HepG2 (cell line): ENCODE measurements around the gene TMED6. TPM values are rescaled to one million over a fixed set of nuclear protein-coding genes. Genes with fewer than 3 reads are reported as not detected.

Experiments used
- CENPX ChIP-seq: sonication (generic); formaldehyde crosslinking; IDR thresholded peaks from 2 replicates; pipeline ENCODE4 v1.9.0; 2021; ENCODE audit warnings: mild to moderate bottlenecking, missing genetic modification reagents, moderate library complexity
- ELF1 ChIP-seq: sonication (generic); formaldehyde crosslinking; IDR thresholded peaks from 2 replicates; pipeline ENCODE4 v1.4.0; 2020; ENCODE audit warnings: missing genetic modification reagents
- GABPB1 ChIP-seq: IDR thresholded peaks from 2 replicates; pipeline ENCODE4 v1.6.1; 2016; ENCODE audit warnings: mild to moderate bottlenecking, missing genetic modification reagents, moderate library complexity, missing compliant biosample characterization
- GPN1 ChIP-seq: sonication (generic); formaldehyde crosslinking; IDR thresholded peaks from 2 replicates; pipeline ENCODE4 v1.5.1; 2020; ENCODE audit warnings: missing genetic modification reagents, borderline replicate concordance
- HMG20B ChIP-seq: conservative IDR thresholded peaks from 2 replicates; pipeline ENCODE4 v1.6.1; 2016; ENCODE audit warnings: missing genetic modification reagents, missing compliant biosample characterization
- JUNB ChIP-seq: sonication (generic); formaldehyde crosslinking; IDR thresholded peaks from 2 replicates; pipeline ENCODE4 v1.8.0; 2022; ENCODE audit warnings: missing genetic modification reagents, mild to moderate bottlenecking, borderline replicate concordance
- KDM5B ChIP-seq: sonication (generic); formaldehyde crosslinking; IDR thresholded peaks from 2 replicates; pipeline ENCODE4 v1.4.0; 2020; ENCODE audit warnings: missing genetic modification reagents, mild to moderate bottlenecking, borderline replicate concordance
- NFIB ChIP-seq: sonication (generic); formaldehyde crosslinking; IDR thresholded peaks from 2 replicates; pipeline ENCODE4 v1.9.0; 2021; ENCODE audit warnings: missing genetic modification reagents, mild to moderate bottlenecking, borderline replicate concordance
- RBM22 ChIP-seq: fragments of 200-400 bp; formaldehyde crosslinking; optimal IDR thresholded peaks from 2 replicates; pipeline ENCODE3; 2017; ENCODE audit warnings: mild to moderate bottlenecking, low read length, moderate library complexity
- SIX1 ChIP-seq: sonication (generic); formaldehyde crosslinking; IDR thresholded peaks from 2 replicates; pipeline ENCODE4 v1.4.0; 2020; ENCODE audit warnings: missing genetic modification reagents, borderline replicate concordance
- SP4 ChIP-seq: sonication (generic); formaldehyde crosslinking; IDR thresholded peaks from 2 replicates; pipeline ENCODE4 v1.8.1; 2023; ENCODE audit warnings: mild to moderate bottlenecking, missing genetic modification reagents
- STAT5B ChIP-seq: sonication (generic); formaldehyde crosslinking; IDR thresholded peaks from 2 replicates; pipeline ENCODE4 v1.4.0; 2020; ENCODE audit warnings: missing genetic modification reagents
- SYNCRIP ChIP-seq: fragments of 200-400 bp; formaldehyde crosslinking; IDR thresholded peaks from 2 replicates; pipeline ENCODE4 v1.6.1; 2018; ENCODE audit warnings: mild to moderate bottlenecking, low read depth, low read length; ENCODE audit not compliant: insufficient read depth
- ZBTB7B ChIP-seq: sonication (generic); formaldehyde crosslinking; IDR thresholded peaks from 2 replicates; pipeline ENCODE4 v1.4.0; 2020; ENCODE audit warnings: missing genetic modification reagents
- ZFP36 ChIP-seq: fragments of 150-350 bp; IDR thresholded peaks from 2 replicates; pipeline ENCODE4 v1.6.1; 2018; ENCODE audit warnings: borderline replicate concordance, low read length, low read depth; ENCODE audit not compliant: partially characterized antibody
- ZNF124 ChIP-seq: sonication (generic); formaldehyde crosslinking; IDR thresholded peaks from 2 replicates; pipeline ENCODE4 v1.4.0; 2020; ENCODE audit warnings: missing genetic modification reagents
- ZNF350 ChIP-seq: sonication (generic); formaldehyde crosslinking; IDR thresholded peaks from 2 replicates; pipeline ENCODE4 v1.4.0; 2020; ENCODE audit warnings: mild to moderate bottlenecking, low read depth, missing genetic modification reagents, borderline replicate concordance
- ZNF367 ChIP-seq: sonication (generic); formaldehyde crosslinking; IDR thresholded peaks from 2 replicates; pipeline ENCODE4 v1.4.0; 2020; ENCODE audit warnings: missing genetic modification reagents, borderline replicate concordance
- ZNF563 ChIP-seq: sonication (generic); formaldehyde crosslinking; IDR thresholded peaks from 2 replicates; pipeline ENCODE4 v1.8.0; 2022; ENCODE audit warnings: mild to moderate bottlenecking, moderate library complexity, missing genetic modification reagents
- polyA plus RNA-seq, 8 experiments: library from polyadenylated mRNA; depleted of rRNA in 3 of 8; stranded (reverse) in 7 of 8; unstranded in 1 of 8; fragments of >200 nt; fragmentation: Illumina TruSeq in 4 of 8; extraction: Trizol in 4 of 8; gene quantifications; 2 replicates each; pipeline versions ENCODE4 v1.2.1 to v1.2.3, GENCODE V29; 2011 to 2016; ENCODE audit warnings: low read depth in 4 of 8, missing spikeins in 1 of 8, mixed read lengths in 1 of 8; ENCODE audit not compliant: insufficient read depth in 1 of 8
- total RNA-seq, 5 experiments: library from RNA; depleted of rRNA; stranded (reverse); fragments of >200 nt; fragmentation: Illumina TruSeq; extraction: Trizol; gene quantifications; 2 replicates each; pipeline ENCODE4 v1.2.3, GENCODE V29; 2016; ENCODE audit warnings: low read depth in 1 of 5
- TF ChIP-seq, protein P1 (sequence below): sonication (generic); formaldehyde crosslinking; IDR thresholded peaks from 2 replicates; pipeline ENCODE4 v1.8.1; 2023; ENCODE audit warnings: missing genetic modification reagents, mild to moderate bottlenecking, borderline replicate concordance
- TF ChIP-seq, protein P2 (sequence below): sonication (generic); formaldehyde crosslinking; IDR thresholded peaks from 2 replicates; pipeline ENCODE4 v1.4.0; 2020; ENCODE audit warnings: mild to moderate bottlenecking, missing genetic modification reagents
- TF ChIP-seq, protein P3 (sequence below): sonication (generic); formaldehyde crosslinking; IDR thresholded peaks from 2 replicates; pipeline ENCODE4 v1.8.0; 2023; ENCODE audit warnings: mild to moderate bottlenecking, missing genetic modification reagents
- TF ChIP-seq, protein P4 (sequence below): sonication (generic); formaldehyde crosslinking; IDR thresholded peaks from 2 replicates; pipeline ENCODE4 v1.5.0; 2020; ENCODE audit warnings: missing genetic modification reagents
- TF ChIP-seq, protein P5 (sequence below): sonication (generic); formaldehyde crosslinking; IDR thresholded peaks from 2 replicates; pipeline ENCODE4 v1.4.0; 2020; ENCODE audit warnings: mild to moderate bottlenecking, missing genetic modification reagents
- TF ChIP-seq, protein P6 (sequence below): sonication (generic); formaldehyde crosslinking; IDR thresholded peaks from 2 replicates; pipeline ENCODE4 v1.5.0; 2020; ENCODE audit warnings: mild to moderate bottlenecking, low read depth, missing genetic modification reagents, borderline replicate concordance

The TMED6 gene
- total and polyA plus RNA-seq, 2 of the 13 experiments (the other 11 are each of a cell fraction or from before 2014, with no cell fraction given) = 9.8 to 14.4 TPM

DNA sequence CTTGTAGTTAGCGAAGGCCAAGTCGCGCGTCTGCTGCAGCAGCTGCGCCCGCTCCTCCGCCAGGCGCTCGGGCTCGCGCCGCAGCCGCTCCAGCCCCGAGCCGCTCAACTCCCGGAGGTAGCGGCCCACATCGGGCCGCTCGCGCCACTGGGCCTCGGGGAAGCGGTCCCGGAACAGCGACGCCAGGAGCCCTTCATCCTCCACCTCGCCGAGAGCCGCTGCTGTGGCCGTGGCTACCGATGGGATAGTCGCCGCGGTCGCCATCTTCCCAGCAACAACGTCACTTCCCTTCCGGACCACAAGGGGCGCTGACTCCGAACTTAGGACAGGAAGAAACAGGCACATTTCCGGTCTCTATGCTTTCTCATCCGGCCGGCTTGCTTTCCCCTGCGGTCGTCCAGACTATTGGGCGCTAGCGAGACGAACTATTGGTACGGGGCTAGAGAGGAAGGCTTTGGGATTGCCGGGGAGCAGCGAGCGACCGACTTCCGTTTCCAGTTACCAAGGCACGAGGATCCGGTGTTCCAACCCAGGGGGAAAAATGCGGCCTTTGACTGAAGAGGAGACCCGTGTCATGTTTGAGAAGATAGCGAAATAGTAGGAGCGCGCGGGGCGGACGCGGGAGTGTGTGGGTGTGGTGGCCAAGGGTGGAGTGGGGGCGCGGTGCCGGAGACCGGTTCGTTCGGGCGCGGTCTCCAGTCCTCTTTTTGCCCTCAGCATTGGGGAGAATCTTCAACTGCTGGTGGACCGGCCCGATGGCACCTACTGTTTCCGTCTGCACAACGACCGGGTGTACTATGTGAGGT, 12.1 kb downstream of the TMED6 start, which contains the start of the genes COG8 and NIP7 (continued):
- TF ChIP-seq GPN1 (CRISPR knock-in tag) (no peak; the same call in 1 of the 2 replicates), KDM5B (CRISPR knock-in tag) (peak; percentile 96; the same call in 1 of the 2 replicates), STAT5B (no peak; the same call in 1 of the 2 replicates), SIX1 (CRISPR knock-in tag) (no peak), ELF1 (peak; percentile 96), ZNF563 (peak; percentile 96), ZNF350 (CRISPR knock-in tag) (peak; percentile 96; the same call in 1 of the 2 replicates), ZBTB7B (0 out of 2 replicates have a peak, but pooled peaks have one; percentile 16), ZNF367 (CRISPR knock-in tag) (peak; percentile 71), NFIB (CRISPR knock-in tag) (no peak), GABPB1 (CRISPR knock-in tag) (peak; percentile 98), HMG20B (CRISPR knock-in tag) (peak; percentile 28), JUNB (CRISPR knock-in tag) (no peak), SYNCRIP (no peak), ZNF124 (CRISPR knock-in tag) (peak; percentile 78), CENPX (CRISPR knock-in tag) (no peak), RBM22 (peak; percentile 58), SP4 (CRISPR knock-in tag) (peak; percentile 65; the same call in 1 of the 2 replicates), ZFP36 (no peak)
- TF ChIP-seq, protein P1, sequence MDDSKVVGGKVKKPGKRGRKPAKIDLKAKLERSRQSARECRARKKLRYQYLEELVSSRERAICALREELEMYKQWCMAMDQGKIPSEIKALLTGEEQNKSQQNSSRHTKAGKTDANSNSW (CRISPR knock-in tag) = peak; percentile 63; the same call in 1 of the 2 replicates
- TF ChIP-seq, protein P2, sequence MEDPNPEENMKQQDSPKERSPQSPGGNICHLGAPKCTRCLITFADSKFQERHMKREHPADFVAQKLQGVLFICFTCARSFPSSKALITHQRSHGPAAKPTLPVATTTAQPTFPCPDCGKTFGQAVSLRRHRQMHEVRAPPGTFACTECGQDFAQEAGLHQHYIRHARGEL = 0 out of 2 replicates have a peak, but pooled peaks have one; percentile 63
- TF ChIP-seq, protein P3, sequence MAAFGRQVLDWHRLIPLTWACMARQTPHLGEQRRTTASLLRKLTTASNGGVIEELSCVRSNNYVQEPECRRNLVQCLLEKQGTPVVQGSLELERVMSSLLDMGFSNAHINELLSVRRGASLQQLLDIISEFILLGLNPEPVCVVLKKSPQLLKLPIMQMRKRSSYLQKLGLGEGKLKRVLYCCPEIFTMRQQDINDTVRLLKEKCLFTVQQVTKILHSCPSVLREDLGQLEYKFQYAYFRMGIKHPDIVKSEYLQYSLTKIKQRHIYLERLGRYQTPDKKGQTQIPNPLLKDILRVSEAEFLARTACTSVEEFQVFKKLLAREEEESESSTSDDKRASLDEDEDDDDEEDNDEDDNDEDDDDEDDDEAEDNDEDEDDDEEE (CRISPR knock-in tag) = peak; percentile 99
- TF ChIP-seq, protein P4, sequence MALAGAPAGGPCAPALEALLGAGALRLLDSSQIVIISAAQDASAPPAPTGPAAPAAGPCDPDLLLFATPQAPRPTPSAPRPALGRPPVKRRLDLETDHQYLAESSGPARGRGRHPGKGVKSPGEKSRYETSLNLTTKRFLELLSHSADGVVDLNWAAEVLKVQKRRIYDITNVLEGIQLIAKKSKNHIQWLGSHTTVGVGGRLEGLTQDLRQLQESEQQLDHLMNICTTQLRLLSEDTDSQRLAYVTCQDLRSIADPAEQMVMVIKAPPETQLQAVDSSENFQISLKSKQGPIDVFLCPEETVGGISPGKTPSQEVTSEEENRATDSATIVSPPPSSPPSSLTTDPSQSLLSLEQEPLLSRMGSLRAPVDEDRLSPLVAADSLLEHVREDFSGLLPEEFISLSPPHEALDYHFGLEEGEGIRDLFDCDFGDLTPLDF (CRISPR knock-in tag) = peak; percentile 69; the same call in 1 of the 2 replicates
- TF ChIP-seq, protein P5, sequence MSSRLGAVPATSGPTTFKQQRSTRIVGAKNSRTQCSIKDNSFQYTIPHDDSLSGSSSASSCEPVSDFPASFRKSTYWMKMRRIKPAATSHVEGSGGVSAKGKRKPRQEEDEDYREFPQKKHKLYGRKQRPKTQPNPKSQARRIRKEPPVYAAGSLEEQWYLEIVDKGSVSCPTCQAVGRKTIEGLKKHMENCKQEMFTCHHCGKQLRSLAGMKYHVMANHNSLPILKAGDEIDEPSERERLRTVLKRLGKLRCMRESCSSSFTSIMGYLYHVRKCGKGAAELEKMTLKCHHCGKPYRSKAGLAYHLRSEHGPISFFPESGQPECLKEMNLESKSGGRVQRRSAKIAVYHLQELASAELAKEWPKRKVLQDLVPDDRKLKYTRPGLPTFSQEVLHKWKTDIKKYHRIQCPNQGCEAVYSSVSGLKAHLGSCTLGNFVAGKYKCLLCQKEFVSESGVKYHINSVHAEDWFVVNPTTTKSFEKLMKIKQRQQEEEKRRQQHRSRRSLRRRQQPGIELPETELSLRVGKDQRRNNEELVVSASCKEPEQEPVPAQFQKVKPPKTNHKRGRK = no peak
- TF ChIP-seq, protein P6, sequence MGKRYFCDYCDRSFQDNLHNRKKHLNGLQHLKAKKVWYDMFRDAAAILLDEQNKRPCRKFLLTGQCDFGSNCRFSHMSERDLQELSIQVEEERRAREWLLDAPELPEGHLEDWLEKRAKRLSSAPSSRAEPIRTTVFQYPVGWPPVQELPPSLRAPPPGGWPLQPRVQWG (CRISPR knock-in tag) = no peak
